ENCODE measurements around the gene FNIP2.
"Not testable (repeated sequence)": the region's sequence is repeated elsewhere in the genome, so short reads cannot be mapped to it uniquely, and the experiment has no call there.

The FNIP2 gene

GRCh38 chr4:158913766-158914165 lies 144.9 kb downstream of the FNIP2 start:
- DNase-seq (ENCODE audit: low read depth) = no peak

- peak; percentile 70 for DNase-seq (ENCODE audit: low read depth)
These were observed 145.4 kb downstream of the FNIP2 start for GRCh38 chr4:158914218-158914617.

- no peak for DNase-seq (ENCODE audit: low read depth)
These were observed 146.9 kb downstream of the FNIP2 start for GRCh38 chr4:158915683-158916241.

DNA sequence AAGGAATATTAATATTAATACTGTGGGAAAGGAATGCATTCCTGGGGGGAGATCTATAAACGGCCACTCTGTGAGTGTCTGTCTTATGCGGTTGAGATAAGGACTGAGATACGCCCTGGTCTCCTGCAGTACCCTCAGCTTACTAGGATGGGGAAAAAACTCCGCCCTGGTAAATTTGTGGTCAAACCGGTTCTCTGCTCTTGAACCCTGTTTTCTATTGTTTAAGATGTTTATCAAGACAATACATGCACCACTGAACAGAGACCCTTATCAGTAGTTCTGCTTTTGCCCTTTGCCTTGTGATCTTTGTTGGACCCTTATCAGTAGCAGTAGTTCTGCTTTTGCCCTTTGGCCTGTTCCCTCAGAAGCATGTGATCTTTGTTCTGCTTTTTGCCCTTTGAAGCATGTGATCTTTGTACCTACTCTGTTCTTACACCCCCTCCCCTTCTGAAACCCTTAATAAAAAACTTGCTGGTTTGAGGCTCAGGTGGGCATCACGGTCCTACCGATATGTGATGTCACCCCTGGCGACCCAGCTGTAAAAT lies 151.7 kb downstream of the FNIP2 start:
- not testable (repeated sequence) for DNase-seq (ENCODE audit: low read depth)

DNA sequence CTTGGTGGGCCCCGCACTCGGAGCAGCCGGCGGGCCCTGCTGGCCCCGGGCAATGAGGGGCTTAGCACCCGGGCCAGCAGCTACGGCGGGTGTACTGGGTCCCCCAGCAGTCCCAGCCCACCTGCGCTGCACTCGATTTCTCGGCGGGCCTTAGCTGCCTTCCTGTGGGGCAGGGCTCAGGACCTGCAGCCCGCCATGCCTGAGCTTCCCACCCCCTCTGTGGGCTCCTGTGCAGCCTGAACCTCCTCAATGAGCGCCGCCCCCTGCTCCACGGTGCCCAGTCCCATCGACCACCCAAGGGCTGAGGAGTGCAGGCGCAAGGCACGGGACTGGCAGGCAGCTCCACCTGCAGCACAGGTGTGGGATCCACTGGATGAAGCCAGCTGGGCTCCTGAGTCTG lies 158.9 kb downstream of the FNIP2 start:
- not testable (repeated sequence) for DNase-seq (ENCODE audit: low read depth)

- no peak for DNase-seq (ENCODE audit: low read depth)
These were observed 161.3 kb downstream of the FNIP2 start for GRCh38 chr4:158929939-158930638.

GRCh38 chr4:158930639-158930972 lies 161.8 kb downstream of the FNIP2 start:
- DNase-seq (ENCODE audit: low read depth) = no peak

DNA sequence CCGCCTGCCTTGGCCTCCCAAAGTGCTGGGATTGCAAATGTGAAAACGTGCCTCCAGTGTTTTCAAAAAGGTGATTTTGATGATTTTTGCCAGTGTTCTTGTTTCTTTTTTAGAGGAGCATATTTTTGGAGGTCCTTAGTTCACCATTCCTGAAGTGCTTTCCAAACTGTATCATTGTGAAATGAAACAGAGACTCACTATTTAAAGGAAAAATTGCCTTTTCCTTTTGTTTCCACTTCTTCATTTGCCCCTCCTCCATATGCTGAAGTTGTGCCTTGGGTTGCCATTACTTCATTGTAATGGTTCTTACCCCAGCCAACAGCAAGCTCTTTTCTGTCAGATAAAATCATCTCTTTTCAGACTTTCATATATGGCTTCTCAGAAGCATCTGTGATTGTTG lies 164.4 kb downstream of the FNIP2 start:
- DNase-seq (ENCODE audit: low read depth) = no peak

DNA sequence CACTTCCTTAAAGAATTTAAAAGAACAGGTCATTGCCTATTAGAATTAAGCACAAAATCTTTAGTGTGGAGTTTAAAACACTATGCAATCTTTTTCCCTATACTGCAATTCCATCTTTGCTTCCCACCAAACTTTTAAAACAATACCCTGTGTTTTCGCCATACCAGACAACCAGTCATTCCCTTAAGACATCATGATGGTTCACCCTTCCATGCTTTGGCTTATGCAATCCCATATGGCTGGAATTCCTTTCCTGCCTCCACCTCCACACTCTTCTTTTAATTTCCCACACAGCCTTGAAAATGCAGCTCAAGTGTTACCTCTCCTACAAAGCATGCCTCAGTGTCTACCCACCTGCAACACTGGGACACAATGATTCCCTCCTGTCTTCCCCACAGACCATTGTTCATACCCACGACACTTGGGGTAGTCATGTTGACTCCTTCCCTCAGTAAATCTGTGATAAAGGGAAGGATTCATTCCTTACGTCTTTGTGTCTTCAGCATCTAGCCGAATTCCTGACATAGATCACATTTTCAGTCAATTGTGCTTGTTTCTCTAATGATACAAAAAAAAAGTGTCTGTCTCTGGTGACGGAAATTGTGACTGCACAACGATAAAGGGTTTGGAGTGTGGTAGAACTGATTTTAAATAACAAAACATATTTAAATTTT lies 166.3 kb downstream of the FNIP2 start:
- no peak for DNase-seq (ENCODE audit: low read depth)

GRCh38 chr4:158936238-158936637 lies 167.4 kb downstream of the FNIP2 start:
- DNase-seq (ENCODE audit: low read depth) = no peak

DNA sequence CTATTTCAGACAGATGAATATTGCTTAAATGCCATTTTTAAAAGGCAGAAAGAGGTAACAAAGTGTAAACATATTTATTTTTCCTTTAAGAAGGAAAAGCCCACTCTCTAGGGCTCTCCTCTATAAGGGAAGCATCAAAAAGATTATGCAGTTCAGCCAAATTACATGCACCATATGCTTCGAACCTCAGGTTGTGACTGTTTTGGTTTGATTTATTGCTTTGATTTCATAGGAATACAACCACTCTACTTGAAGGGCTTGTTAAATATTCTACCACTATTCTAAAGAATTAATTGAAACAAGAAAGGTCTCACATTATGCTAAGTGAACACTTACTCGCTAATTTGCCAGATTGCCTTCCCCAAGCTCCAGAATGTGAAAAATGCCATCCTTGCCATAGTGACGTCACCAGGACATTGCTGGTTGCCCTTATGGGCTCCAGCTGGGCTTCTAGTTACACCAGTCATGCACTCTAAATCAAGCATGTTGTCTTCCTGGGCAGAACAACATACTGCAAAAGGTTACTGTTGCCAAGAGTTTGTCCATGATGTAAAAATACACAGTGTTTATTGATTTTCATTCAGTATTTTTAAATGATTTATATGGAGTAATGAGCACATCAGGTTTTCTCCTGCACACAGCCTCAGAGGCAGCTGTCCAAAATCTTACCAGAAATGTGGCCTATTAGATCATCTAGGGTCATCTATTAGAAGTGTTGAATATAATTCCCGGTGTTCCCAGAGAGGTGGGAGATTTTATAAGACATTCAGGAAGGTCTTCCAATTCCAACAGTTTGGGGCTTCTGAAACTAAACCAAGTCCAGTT lies 169.6 kb downstream of the FNIP2 start:
- DNase-seq (ENCODE audit: low read depth) = peak; percentile 45

DNA sequence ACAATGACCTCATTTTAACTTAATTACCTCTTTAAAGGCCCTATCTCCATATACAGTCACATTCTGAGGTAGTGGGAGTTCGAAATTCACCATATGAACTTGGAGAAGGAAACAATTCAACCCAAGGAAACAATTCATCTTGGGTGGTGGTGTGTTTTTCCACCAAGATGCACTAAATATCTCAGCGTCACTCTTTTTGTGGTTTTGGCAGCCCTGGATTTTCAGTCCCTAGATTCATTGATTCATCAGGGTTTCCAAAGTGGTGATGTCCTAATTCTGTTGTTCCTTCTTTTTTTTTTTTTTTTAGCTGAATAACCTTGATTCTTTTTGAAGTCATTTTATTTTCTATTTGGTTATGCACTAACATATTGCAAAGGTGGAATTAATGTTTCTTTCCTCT lies 171.4 kb downstream of the FNIP2 start:
- no peak for DNase-seq (ENCODE audit: low read depth)

DNA sequence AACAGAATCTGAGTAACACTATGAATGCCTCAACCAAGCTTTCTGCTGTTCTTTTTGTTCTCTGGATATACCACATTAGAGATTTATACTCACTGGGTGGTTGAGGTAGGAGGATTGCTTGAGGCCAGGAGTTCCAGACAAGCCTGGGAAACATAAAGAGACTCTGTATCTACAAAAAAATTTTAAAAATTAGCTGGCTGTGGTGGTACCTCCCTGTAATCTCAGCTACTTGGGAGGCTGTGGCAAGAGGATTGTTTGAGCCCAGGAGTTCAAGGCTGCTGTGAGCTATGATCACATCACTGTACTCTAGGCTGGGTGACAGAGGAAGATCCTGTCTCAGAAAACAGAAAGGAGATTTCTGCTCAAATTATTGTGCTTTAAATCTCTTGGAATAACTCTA lies 172.5 kb downstream of the FNIP2 start:
- DNase-seq (ENCODE audit: low read depth) = no peak

GRCh38 chr4:158941895-158942294 lies 173.1 kb downstream of the FNIP2 start:
- no peak for DNase-seq (ENCODE audit: low read depth)

- DNase-seq (ENCODE audit: low read depth) = no peak
These were observed 176.8 kb downstream of the FNIP2 start for GRCh38 chr4:158945529-158946108.

DNA sequence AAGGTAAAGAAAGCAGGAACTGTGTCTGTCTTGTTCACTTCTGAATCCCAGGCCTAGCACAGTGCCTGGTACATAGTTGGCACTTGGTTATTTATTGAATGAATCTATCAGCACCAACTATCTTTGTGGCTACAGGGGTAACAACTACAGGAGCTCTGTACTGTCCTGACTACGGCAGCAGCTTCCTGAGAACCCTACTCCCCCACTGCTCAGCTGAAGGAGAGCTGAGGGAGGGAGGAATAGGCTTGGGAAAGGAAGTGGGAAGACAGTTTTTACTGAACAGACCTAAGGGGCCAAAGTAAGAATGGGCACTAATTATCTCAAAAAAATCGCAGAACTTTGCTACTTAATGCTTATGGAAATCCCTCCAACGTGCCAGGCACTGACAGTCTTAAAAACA lies 178.0 kb downstream of the FNIP2 start:
- no peak for DNase-seq (ENCODE audit: low read depth)

GRCh38 chr4:158948071-158948470 lies 179.2 kb downstream of the FNIP2 start:
- no peak for DNase-seq (ENCODE audit: low read depth)

DNA sequence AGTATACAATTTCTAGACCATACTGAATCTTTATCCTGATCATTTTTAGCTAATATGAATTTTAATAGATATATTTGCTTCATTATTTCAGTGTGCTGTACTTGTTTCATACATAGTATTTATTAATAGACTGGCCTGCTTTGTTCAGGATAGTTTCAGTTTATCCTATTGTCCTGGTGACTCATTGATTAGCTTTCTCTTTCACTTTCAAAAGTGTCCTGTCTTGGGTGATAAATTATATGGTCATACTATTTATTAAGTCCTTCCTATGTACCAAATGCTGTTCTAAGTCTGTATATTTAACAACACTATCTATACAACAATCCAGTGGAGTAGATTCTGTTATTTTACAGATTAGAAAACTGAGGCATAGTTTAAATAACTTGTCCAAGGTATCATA lies 180.3 kb downstream of the FNIP2 start:
- DNase-seq (ENCODE audit: low read depth) = no peak

DNA sequence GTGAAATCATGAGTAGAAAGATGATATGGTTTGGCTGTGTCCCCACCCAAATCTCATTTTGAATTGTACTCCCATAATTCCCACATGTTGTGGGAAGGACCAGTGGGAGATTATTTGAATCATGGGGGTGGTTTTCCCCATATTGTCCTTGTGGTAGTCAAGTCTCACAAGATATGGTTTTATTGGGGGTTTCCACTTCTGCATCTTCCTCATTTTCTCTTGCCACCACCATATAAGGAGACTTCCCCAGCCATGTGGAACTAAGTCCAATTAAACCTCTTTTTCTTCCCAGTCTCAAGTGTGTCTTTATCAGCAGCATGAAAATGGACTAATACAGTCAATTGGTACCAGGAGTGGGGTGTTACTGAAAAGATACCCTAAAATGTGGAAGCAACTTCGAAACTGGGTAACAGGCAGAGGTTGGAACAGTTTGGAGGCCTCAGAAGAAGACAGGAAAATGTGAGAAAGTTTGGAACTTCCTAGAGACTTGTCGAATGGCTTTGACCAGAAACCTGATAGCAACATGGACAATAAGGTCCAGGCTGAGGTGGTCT lies 183.5 kb downstream of the FNIP2 start:
- not testable (repeated sequence) for DNase-seq (ENCODE audit: low read depth)

DNA sequence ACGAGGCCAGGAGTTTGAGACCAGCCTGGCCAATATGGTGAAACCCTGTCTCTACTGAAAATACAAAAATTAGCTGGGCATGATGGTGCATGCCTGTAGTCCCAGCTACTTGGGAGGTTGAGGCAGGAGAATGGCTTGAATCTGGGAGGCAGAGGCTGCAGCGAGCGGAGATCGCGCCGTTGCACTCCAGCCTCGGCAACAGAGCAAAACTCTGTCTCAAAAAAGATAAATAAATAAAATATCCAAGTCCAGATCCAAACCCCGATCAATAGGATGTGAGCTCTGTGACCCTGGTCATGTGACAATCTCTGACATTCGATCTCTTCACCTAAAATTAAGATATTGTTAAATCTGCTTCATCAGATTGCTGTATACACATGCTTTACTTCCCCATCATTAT lies 187.5 kb downstream of the FNIP2 start:
- DNase-seq (ENCODE audit: low read depth) = not testable (repeated sequence)

DNA sequence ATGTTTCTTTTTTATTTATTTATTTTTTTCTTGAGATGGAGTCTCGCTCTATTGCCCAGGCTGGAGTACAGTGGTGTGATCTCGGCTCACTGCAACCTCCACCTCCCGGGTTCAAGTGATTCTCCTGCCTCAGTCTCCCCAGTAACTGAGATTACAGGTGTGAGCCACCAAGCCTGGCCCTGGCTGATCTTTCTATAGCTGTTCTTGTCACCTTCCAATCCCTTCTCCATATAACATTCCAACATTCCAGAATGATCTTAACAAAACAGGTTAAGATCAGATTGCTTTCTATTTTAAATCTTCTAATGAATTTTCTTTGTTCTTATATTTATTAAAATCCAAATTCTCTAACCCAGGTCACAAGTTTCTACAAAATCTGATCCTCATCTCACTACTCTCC lies 188.1 kb downstream of the FNIP2 start:
- DNase-seq (ENCODE audit: low read depth) = not testable (repeated sequence)

Measured in GM04504 (cell line).